Sciatic nerve (tissue), 2 donors: ENCODE results near the gene NDUFAF3. TPM values are rescaled to one million over a fixed set of nuclear protein-coding genes. Genes with fewer than 3 reads are reported as not detected.
"Not testable (repeated sequence)": the region's sequence is repeated elsewhere in the genome, so short reads cannot be mapped to it uniquely, and the experiment has no call there.

ENCODE experiments used
- ATAC-seq: fragments of 200-7000 bp; cut with Tn5 transposase; one replicate; pipeline ENCODE4 v1.9.1; 2020; ENCODE audit warnings: mild to moderate bottlenecking, moderate library complexity
- DNase-seq: peaks from one replicate; pipeline ENCODE4 v3.0.0-alpha.2; 2020; ENCODE audit warnings: low spot score
- intact Hi-C: fragments of 100-400 bp; cut with DNase I; formaldehyde crosslinking; loops from one replicate; pipeline ENCODE4 v1.14.2; 2022
- total RNA-seq: library from RNA; stranded (reverse); fragmentation: NEBNext Ultra II Directional; extraction: Animal tissue kit (Norgen Biotek cat#: 25700); gene quantifications from one replicate; pipeline ENCODE4 v1.2.1, GENCODE V29; 2021
- donor health status: DM: no; HTN: no; CAD: no.
- donor health status: DM: no; HTN: no; CAD: no.

NDUFAF3 gene
- total RNA-seq, 1 donor from 2014 or later, result 75.1 TPM

DNA sequence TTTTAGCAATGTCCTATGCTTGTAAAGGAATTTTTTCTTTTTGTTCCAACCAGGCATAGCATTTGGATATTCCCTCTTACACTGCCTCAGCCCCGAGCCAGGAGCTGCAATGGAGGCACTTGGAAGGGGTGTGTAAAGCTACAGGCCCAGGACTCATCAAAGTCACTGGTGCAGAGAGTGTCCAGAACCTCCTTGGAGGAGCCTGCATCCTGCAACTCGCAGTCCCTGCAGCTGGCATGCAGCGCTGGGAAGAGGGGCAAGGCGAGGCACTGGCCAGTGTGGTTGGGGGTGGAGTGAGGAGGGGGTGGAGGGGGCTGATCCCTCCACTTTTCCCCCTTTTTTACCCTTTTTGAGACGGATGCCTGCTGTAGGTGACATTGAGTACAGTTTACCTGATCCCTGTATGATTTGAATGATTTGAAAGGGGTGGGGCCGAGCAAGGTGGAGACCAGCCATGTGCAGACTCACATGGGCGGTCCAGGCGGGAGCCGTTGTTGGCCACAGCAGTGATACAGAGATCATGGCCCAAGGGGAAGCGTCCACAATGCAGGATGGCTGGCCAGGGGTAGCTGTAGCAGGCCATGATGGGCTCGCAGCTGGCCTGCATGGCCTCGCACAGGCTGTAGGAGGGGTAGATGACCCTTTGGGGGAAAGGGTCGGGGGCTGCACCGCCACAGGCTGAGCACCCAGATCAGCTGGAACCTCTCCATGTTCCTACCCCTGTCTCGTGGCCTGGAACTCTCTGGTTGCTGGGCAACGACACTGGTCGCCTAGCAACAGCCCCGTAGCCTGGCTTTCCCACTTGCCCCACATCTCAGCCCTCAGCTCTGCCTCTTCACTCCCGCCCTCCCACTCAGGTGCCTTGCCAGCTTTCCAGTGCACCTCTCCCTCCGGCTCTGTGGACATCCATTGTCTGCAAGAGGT is 23.9 kb upstream of the NDUFAF3 start:
- intact Hi-C loops, result no loop called here
- DNase-seq (no peak), ATAC-seq (no peak)

DNA sequence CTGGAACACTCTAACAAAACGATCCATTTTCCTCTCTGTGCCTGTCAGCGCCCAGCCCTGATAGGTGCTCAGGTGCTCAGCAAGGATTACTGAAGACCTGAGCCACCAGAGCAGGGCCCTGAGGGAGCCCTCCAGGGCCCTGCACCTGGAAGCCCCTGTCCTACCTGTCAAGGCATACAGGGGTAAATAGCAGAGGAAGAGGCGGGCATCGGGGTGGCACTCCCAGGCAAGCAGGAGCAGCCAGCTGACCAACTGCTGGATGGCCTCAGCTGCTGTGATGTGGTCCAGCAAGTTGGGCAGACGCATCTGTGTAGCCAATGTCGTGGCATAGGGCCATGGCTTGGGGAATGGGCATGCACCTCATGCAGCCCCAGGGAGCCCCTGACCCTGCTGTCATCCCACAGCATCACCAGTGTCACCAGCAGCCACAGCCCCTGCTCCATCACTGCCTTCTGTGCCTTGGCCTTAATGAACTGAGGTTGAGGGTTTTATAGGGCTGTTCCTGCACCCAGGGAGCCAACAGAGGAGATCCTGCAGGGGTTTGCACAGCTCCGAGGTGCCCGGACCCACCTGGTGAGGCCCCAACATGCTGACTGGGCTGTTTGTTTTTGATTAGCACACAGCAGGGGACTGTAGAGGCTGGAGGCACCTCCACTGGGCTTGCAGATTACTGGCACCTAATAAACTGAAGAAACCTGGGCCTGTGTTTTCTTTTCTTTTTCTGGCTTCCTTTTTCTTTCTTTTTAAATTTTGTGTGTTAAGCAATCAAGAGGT is 22.6 kb upstream of the NDUFAF3 start:
- intact Hi-C loops, result no loop called here
- ATAC-seq, result no peak
- no peak for DNase-seq

DNA sequence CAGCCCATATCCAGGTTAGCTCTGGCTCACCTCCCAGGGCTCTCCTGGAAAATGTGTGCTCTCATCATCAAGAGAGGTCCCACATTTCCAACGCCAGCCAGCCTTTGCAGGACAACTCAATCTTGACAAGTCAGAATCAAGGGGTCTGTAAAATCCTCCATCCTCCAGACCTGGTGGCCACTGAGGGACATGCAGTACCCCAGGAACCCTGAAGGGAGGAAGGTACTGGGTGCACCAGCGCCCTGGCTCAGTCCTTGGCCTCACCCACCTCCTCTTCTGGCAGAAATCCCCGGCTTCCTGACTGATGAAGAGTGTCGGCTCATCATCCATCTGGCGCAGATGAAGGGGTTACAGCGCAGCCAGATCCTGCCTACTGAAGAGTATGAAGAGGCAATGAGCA is 20.8 kb upstream of the NDUFAF3 start:
- DNase-seq (no peak), ATAC-seq (no peak)
- intact Hi-C loops, result no loop called here

DNA sequence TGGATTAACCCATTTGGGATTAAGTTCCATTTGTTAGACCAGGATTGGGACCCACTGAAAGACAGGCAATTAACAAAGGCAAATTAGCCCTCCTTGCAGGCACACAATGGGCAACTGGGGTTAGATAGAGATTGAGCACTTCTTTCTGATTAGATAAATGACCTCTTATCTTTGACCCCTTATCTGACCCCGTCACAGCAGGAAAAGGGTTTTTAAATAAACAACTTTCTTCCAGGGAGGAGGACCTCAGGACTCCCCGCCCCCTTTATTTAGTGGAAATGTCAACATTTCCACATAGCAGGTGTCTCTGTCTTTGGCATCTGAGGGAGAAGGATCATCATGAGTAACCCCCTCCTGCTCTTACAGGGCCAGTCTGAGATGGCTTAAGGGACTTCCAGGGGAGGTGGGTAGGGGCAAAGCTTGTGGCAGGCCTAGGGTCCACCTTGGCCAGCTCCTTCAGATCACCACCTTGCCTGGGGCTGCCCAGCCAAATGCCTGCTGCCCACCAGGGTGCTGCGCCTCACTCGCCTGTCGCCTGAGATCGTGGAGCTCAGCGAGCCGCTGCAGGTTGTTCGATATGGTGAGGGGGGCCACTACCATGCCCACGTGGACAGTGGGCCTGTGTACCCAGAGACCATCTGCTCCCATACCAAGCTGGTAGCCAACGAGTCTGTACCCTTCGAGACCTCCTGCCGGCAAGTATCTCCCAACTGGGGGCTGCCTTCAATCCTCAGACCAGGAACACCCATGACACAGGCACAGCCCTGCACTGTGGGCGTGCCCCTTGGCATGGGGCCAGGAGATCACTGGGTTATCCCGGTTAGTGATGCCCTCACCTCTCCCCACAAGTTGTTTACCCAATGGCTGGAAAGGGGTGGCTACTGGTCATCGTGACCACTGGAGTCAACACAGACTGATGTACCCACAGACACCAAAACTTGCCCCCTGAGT is 17.3 kb upstream of the NDUFAF3 start:
- no peak for DNase-seq
- ATAC-seq, result no peak
- intact Hi-C loops, result no loop called here

DNA sequence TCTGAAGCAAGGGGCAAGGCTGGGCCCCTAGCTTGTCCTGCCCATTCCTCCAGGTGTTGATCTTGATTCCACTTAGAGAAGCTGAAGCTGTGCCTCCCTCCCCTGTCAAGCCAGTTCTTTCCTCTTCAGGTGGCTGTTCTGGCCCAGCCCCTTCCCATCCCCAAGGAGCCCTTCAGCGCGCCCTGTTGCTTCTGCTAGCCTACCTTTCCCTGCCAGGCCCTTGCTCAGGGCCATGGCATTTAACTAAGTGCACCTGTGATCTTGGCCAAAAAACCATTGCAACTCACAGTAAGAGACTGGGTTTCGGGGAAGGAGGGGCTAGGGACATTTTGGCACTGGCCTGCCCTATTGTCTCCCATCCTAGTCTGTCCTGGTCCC is 16.6 kb upstream of the NDUFAF3 start:
- ATAC-seq (no peak), DNase-seq (no peak)
- intact Hi-C loops, result no loop called here

DNA sequence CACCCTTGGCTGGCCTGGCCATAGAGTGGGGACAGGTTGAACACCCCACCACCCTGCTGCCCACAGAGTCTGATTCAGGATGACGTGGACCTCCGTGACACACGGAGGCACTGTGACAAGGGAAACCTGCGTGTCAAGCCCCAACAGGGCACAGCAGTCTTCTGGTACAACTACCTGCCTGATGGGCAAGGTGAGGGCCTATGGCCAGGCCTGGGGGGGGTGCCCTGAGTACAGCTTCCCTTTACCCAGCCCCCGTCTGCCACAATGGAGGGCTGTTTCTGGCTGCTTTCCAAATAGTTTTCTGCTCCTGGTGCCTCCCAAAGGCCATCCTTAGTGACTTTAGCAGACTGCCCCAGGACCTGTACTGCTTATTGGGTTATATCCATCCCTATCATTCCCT is 15.9 kb upstream of the NDUFAF3 start:
- DNase-seq, result no peak
- no peak for ATAC-seq
- intact Hi-C loops, result no loop called here

DNA sequence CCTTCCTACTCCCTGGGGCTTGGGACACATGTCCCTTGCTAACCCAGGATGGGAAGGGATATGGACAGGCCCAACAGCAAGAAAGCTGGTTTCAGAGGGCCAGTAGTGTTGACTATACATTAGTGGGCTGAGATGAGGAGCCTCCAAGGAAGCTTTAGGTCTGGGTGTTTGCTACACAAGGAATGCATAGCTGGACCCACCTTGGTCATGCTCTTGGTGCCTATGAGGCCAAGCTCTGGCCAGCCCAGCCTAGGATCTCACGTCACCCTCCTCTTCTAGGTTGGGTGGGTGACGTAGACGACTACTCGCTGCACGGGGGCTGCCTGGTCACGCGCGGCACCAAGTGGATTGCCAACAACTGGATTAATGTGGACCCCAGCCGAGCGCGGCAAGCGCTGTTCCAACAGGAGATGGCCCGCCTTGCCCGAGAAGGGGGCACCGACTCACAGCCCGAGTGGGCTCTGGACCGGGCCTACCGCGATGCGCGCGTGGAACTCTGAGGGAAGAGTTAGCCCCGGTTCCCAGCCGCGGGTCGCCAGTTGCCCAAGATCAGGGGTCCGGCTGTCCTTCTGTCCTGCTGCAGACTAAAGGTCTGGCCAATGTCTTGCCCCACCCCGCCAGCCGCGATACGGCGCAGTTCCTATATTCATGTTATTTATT is 15.4 kb upstream of the NDUFAF3 start:
- intact Hi-C loops, result no loop called here
- peak; percentile 47 for ATAC-seq
- DNase-seq, result peak; percentile 81

DNA sequence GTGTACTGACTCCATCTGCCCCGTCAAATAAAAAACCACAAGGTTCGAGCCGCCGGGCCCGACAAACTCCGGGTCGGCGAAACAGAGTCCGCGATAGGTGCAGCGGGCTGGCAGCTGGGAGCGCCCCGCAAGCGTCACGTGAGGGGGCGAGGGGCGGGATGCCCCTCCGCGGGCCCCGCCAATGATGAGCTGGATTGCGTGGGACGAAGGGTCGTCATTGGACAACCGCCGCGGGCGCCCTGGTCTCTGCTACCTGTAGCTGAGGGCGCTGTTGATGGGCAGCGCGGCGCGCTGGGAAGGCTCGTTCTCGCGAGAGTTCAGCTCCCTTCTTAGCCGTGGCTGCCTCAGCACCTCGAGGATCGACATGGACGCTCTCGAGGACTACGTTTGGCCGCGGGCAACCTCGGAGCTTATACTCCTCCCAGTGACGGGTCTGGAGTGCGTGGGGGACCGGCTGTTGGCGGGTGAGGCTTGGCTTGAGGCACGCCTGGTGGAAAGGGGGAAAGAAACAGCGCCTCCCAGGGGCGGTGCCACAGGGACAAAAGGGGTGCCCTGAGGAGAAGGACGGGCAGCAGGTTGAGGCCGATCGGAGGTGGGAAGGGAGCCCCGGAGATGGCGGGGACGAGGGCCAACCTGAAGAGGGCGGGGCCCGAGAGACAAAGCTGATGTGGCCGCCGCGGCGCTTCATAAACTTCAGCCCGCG is 14.7 kb upstream of the NDUFAF3 start, which contains the start of gene WDR6:
WDR6 (plus strand) TSS at position 324 of the 703 bp plus-strand sequence; CDS start at position 365, 41 bp downstream.
- intact Hi-C loops, result no loop called here
- DNase-seq (peak; percentile 98), ATAC-seq (peak; percentile 95)

DNA sequence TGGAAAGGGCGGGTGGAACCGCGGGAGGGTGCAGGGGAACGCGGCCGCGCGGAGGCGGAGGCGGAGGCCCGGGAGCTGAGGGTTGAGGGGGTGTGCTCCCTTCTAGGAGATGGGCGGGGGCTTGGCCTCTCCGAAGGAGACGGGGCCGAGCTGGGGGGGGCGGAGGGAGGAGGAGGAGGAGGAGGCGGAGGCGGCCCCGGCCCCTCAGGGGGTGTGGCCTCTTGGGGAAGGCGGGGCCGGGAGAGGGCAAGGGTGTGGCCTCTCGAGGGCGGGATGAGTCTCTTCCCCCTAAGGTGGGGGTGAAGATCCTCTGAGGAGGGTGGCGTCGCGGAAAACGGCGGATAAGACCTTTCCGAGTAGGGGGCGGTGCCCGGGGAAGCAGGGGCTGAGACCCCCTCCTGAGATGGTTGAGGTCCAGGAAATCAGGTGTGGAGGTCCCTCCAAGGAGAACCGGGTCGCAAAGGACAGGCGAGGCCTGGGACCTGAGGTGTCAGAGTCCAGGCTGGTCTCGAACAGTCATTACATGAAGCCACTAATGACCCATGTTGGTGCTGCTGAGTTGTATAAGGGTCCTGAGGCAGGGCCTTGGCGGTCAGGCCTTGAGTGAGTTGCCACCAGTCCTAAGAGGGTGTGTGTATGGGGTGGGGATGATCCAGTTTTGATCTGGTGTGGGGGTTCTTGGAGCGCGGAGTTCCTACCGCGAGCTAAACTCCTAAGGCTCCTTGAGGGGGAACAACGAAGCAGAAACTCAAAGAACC is 14.0 kb upstream of the NDUFAF3 start:
- intact Hi-C loops, result no loop called here
- ATAC-seq (peak; percentile 88), DNase-seq (peak; percentile 95)

DNA sequence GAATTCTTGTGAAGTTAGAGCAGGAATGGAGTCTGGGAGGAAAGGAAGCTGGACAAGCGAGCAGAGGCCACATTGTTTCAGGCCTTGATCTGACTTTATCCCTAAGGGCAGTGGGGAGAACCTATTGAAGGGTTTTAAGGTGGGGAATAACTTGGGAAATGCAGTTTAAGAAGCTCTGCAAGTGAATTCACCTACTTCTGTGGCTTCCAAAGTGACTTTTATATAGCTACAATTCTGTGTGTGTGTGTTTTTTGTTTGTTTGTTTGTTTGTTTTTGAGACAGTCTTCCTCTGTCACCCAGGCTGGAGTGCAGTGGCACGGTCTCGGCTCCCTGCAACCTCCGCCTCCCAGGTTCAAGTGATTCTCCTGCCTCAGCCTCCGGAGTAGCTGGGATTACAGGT is 13.3 kb upstream of the NDUFAF3 start:
- intact Hi-C loops, ATAC-seq, DNase-seq: not testable (repeated sequence)

DNA sequence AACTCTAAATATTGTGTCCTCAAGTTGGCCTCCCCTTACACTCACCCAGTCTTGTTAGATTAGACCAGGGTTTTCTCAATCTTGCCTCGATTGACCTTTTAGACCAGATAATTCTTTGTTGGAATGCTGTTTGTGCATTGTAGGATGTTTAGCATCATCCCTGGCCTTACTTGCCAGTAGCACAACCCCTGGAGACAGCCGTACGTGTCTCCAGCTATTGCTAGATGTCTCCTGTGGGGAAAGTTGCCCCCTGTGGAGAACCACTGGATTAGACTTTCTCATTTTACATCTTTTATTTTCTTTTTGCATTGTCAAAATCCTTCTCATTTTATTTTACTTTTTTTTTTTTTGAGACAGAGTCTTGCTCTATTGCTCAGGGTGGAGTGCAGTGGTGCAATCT is 12.5 kb upstream of the NDUFAF3 start:
- DNase-seq, result no peak
- intact Hi-C loops, result no loop called here
- no peak for ATAC-seq

DNA sequence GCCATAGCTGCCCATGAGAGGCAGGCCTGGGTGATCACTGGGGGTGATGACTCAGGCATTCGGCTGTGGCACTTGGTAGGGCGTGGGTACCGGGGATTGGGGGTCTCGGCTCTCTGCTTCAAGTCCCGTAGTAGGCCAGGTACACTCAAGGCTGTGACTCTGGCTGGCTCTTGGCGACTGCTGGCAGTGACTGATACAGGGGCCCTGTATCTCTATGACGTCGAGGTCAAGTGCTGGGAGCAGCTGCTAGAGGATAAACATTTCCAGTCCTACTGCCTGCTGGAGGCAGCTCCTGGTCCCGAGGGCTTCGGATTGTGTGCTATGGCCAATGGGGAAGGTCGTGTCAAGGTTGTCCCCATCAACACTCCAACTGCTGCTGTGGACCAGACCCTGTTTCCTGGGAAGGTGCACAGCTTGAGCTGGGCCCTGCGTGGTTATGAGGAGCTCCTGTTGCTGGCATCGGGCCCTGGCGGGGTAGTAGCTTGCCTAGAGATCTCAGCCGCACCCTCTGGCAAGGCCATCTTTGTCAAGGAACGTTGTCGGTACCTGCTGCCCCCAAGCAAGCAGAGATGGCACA is 9.4 kb upstream of the NDUFAF3 start:
- intact Hi-C loops, result no loop called here
- DNase-seq (no peak), ATAC-seq (no peak)

DNA sequence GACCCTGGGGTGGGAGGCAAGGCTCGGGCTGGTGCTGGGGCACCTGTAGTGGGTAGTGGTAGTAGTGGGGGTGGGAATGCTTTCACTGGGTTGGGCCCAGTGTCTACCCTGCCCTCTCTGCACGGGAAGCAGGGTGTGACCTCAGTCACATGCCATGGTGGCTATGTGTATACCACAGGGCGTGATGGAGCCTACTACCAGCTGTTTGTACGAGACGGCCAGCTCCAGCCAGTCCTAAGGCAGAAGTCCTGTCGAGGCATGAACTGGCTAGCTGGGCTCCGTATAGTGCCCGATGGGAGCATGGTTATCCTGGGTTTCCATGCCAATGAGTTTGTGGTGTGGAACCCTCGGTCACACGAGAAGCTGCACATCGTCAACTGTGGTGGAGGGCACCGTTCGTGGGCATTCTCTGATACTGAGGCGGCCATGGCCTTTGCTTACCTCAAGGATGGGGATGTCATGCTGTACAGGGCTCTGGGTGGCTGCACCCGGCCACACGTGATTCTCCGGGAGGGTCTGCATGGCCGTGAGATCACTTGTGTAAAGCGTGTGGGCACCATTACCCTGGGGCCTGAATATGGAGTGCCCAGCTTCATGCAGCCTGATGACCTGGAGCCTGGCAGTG is 8.7 kb upstream of the NDUFAF3 start:
- DNase-seq (no peak), ATAC-seq (no peak)
- intact Hi-C loops, result no loop called here

DNA sequence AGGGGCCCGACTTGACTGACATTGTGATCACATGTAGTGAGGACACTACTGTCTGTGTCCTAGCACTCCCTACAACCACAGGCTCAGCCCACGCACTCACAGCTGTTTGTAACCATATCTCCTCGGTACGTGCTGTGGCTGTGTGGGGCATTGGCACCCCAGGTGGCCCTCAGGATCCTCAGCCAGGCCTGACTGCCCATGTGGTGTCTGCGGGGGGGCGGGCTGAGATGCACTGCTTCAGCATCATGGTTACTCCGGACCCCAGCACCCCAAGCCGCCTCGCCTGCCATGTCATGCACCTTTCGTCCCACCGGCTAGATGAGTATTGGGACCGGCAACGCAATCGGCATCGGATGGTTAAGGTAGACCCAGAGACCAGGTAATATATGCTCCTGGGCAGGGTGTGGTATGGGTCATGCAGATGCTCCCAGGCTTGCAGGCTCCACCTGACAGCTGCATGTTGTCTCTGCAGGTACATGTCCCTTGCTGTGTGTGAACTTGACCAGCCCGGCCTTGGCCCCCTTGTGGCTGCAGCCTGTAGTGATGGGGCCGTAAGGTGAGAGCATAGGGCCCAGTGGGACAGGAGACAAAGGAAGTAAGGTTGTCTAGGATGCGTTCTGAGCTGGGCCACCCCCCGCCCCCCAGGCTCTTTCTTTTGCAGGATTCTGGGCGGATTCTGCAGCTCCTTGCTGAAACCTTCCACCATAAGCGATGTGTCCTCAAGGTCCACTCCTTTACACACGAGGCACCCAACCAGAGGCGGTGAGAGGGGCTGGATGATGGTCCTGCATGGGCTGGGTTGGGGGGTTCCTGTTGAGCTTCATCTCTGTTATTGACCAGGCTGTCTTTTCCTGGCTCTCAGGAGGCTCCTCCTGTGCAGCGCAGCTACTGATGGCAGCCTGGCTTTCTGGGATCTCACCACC is 7.9 kb upstream of the NDUFAF3 start:
- ATAC-seq, result no peak
- intact Hi-C loops, result no loop called here
- DNase-seq, result no peak

DNA sequence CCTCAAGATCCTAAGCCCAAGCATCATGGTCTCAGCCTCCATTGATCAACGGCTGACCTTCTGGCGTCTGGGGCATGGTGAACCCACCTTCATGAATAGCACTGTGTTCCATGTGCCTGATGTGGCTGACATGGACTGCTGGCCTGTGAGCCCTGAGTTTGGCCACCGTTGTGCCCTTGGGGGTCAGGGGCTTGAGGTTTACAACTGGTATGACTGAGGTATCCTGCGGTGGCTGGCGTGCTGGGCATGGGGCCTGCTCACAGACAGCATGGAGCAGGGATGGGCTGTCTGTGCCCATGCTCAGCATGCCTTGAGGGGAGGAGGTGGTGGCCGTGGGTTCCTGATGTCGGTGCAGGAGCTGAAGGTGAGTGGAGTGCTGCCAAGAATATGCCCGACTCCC is 6.8 kb upstream of the NDUFAF3 start:
- DNase-seq (no peak), ATAC-seq (no peak)
- intact Hi-C loops, result no loop called here

DNA sequence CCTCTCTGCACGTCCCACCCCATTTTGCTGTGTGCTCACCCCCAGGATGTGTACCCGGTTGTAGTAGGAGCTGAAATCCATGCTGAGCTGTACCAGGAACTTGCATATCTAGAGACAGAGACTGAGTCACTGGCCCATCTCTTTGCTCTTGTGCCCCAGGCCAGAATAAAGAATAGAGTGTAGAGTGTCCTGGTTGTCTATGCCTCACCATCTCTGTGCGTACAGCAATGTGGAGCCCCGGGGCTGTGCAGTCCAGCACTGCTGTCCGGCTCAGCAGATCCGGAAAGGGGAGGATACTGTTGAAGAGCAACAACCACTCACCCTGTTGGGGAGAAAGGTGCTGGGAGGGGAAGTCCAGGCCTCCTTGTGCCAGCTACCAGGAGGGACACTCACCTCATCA is 6.2 kb upstream of the NDUFAF3 start:
- intact Hi-C loops, result no loop called here
- ATAC-seq (no peak), DNase-seq (no peak)
